Transverse colon (tissue), 3 donors: ENCODE results near the gene ALKBH3.

Source experiments
- POLR2A ChIP-seq: fragments of 450-650 bp; IDR thresholded peaks from one replicate; pipeline ENCODE4 v1.6.1; 2016; ENCODE audit warnings: antibody characterized with exemption, mild to moderate bottlenecking, moderate library complexity
- TF ChIP-seq, protein P1 (sequence below), 5 experiments: fragments of 200-600 bp in 3 of 5; fragments of 450-650 bp in 2 of 5; sonication (generic) in 3 of 5; IDR thresholded peaks; 1 replicate in 2 of 5; 2 replicates in 3 of 5; pipeline ENCODE4 v1.5.1; 2016 to 2017; ENCODE audit warnings: antibody characterized with exemption in 5 of 5, inconsistent platforms in 3 of 5, mild to moderate bottlenecking in 2 of 5, moderate library complexity in 1 of 5

DNA sequence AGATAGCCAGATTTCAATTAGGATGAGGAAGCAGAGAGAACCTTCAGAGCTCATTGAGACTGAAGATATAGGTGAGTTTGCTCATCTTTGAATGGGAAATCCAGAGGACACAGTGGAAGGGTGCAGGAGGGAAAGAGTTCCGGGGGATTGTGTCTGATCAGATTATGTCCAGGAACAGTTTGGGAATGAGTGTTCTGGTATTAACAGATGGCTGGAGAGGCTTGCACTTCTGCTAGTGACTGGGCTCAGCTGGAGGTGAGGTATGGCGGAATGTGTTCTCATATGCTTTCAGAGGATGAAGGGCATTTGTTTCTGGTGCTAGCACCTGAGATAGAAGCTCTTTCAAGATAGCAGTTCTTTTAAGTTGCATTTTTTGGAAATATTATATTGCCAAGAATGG, 27.6 kb downstream of the ALKBH3 start:
- TF ChIP-seq, protein P1, sequence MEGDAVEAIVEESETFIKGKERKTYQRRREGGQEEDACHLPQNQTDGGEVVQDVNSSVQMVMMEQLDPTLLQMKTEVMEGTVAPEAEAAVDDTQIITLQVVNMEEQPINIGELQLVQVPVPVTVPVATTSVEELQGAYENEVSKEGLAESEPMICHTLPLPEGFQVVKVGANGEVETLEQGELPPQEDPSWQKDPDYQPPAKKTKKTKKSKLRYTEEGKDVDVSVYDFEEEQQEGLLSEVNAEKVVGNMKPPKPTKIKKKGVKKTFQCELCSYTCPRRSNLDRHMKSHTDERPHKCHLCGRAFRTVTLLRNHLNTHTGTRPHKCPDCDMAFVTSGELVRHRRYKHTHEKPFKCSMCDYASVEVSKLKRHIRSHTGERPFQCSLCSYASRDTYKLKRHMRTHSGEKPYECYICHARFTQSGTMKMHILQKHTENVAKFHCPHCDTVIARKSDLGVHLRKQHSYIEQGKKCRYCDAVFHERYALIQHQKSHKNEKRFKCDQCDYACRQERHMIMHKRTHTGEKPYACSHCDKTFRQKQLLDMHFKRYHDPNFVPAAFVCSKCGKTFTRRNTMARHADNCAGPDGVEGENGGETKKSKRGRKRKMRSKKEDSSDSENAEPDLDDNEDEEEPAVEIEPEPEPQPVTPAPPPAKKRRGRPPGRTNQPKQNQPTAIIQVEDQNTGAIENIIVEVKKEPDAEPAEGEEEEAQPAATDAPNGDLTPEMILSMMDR (IDR thresholded peaks at IDR 0.05): no peak
- no peak for TF ChIP-seq POLR2A
